HG03025 (cell line): Measurements from ENCODE around the gene AUH.

Experiments
- ATAC-seq: cut with Tn5 transposase; IDR thresholded peaks from one replicate; pipeline ENCODE4 v1.9.1; 2021; ENCODE audit warnings: mild to moderate bottlenecking, moderate library complexity; ENCODE audit not compliant: unreplicated experiment, low FRiP score

Gene AUH

DNA sequence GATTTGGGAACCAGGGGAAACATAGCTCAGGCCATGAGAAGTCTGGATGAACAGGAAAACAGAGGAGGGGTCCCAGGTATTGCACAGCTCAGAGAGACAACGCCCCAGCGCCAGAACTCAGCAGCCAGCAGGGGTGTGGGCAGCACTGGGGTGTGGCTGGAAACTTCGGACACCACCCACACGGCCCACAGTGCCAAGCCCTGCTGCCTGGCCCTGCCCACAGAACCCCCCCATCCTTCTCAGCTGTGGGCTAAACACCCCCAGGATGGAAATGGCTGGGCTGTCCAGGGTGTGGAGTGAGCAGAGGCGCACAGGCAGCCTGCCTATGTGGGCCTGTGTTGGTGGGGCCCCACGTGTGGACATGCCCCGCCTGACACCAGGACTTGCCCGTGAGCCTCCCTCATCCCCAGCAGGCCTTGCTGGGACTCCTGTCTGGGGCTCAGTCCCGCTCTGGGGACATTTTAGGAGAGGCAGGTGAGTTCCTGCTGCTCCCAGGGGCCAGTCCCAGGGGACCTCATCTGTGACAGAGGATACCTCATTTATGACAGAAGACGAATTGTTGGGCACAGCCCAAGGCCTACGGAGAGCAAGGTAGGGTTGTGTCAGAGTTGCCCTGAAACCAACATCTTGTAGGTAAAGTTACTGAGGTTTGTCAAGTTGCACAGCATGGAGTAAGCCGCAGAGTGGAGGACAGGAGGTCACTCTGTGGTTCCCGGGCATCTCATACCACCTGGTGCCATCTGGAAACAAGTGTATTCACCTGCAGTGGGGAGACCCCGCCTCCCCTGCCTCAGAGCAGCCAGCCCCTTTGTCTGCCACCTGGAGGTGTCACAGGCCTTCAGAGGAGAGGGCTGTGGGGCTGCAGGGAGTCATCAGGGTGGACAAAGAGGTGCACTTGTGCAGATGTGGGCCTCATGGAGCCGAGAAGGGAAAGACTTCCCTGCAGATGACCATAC, 183.2 kb downstream of the AUH start:
- no peak for ATAC-seq

DNA sequence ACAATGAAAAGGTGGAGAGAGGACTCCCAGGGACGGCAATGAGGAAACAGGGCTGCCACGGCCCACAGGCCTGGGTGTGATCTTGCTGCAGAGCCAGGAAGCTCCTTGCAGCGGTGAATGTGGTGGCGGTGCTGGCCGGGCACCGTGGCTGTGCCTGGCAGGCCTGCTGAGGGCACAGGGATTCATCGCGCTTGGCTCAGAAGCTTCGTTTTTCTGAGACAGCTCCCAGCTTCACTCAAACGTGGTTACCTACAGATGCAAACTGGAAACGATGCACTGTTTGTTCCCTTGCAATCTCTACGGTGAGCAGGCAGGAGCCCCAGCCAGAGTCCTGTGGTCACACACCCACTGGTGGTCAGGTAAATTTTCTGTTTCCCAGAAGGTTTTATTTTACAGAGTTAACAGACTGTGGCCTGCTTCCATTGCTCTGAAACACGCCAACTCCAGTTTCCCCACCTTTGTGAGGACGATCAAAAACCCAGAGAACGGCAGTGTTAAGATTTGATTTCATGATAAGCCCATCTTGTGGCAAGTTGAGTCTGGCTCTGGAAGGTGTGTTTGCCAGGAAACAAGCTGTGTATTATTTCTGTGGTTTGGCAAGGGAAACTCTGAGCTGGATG, 183.9 kb downstream of the AUH start:
- no peak for ATAC-seq

DNA sequence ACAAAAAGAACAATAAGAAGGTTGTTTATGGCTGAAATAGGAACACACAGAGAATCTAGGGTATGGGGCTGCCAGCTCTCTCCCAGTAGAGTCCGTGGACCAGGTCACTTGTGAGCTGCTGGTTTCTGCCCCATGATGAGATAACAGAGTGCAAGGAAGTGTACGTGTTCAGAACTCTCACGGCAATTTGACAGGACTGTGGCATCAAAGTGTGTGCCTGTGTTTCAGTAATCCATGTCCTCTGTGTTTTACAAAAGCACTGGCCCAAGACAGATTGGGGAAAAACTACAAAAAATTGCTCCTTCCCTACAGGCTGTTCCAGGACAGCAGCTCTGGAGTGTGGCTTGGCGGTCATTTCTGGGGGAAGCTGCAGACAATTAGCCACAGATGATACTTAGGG, 184.6 kb downstream of the AUH start:
- ATAC-seq = no peak

DNA sequence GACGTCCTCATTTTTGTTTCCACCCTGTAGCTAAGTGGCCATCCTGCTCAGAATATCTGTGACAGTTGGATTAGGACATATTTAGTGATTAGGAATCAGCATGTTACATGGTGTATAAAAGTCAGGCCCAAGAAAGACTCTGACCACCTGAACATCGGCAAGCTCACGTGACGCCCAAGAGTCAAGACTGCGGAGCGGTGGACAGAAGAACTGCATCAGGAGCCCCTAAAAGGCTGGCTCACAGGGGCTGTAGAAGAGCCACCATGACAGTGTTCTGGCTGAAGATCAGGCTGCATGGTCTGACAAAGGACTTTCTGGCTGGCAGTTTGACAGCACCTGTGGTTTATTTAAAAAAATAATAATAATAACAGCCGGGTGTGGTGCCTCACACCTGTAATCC, 185.3 kb downstream of the AUH start:
- ATAC-seq = no peak

DNA sequence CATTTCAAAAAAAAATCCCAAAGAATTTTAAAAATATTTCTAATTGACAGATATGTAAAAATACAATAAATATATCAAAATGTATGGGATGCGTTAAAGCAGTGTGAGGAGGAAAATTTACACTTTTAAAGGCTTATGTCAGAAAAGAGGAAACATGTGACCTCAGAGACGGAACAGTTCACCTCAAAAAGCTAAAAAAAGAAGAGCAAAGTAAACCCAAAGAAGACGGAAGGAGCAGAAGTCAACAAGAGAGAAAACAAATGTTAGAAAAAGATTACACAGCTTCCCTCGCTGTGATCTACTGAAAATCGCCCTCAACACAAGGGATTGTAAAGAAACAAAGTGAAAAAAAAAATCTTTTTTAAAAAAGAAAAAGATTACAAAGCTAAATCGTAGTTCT, 186.9 kb downstream of the AUH start:
- ATAC-seq = no peak

DNA sequence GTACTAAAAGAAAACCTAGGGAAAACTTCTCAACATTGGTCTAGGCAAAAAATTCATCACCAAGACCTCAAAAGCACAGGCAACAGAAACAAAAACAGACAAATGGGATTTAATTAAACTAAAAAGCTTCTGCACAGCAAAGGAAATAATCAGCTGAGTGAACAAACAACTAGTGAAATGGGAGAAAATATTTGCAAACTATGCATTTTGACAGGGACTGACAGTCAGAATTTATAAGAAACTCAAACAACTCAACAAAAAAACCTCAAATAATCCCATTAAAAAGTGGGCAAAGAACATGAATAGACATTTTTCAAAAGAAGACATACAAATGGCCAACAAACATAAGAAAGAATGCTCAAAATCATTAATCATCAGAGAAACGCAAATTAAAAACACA, 189.4 kb downstream of the AUH start:
- ATAC-seq = no peak

DNA sequence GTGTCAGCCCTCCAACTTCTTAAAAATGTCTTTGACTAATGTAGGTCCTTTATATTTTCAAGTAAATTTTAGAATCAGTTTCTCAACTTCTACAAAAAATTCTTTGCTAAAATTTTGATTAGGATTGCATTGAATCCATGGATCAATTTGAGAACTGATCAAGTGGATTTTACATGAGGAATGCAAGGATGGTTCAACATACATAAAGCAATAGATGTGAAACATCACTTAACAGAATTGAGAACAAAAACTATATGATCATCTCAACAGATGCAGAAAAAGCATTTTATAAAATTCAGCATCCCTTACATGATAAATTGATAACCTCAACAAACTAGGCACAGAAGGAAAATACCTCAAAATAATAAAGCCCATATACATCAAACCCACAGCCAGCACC, 190.8 kb downstream of the AUH start:
- ATAC-seq = no peak

DNA sequence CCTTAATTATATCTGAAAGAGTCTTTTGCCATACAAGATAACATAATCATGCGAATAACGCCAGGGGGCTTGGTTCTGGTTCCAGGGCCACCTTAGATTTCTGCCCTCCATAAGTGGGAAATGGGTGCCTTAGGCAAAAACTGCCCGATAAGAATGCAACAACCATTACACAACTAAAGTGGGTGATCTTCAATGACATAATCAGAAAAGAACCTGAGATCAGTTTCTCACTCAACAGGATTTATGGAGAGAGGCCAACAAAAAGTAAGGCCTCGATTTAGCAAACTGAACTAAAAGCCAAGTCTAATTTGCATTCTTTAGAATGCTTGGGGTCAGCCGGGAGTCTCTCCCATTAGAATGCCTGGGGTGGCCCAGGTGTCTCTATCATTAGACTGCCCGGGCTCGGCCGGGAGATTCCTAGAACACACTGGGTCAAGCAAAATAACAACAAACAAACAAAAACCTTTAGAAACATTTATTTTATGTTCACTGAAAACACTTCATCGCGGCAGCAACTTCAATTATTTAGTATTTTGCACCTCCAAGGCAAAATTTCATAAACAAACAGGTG, 194.8 kb downstream of the AUH start:
- ATAC-seq = no peak

DNA sequence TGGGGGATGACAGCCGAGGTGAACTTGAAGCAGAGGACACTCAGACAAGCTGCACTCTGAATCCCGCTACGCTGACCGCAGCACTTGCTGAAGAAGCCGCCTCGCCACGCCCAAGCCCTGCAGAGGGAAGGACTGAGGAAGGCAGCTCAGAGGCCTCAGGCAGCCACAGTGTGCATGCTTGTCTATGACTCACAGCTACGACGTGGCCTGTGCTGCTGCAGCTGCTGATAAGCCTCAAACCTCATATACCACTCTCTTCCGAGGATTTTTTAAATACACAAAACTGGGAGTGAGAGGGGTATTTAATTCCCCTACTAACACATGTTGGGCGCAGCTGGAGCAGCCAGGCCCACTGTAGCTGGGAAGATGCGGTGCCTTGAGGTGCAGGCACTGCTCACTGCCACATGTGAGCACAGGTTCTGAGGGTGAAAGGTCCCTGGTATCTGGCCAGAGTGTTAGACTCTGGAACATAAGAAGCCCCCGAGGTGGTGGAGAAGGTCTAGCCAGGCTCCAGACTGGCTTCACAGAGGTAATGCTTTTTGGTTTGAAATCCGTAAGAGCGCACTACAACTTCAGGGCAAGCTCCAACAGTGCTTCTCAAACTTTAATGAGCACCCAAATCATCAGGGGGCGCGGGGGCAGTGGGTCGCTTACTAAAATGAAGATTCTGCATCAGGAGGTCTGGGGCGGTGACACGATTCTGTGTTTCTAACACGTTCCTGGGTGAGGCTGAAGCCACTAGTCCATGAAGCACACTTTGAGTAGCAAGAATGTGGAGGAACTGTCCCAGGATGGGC, 196.8 kb downstream of the AUH start:
- no peak for ATAC-seq
